A549 (cell line): ENCODE measurements around the gene WNT9A.
"Not testable (repeated sequence)": the region's sequence is repeated elsewhere in the genome, so short reads cannot be mapped to it uniquely, and the experiment has no call there.

Source experiments
- CTCF ChIP-seq: fragments of >200 bp; sonication (Bioruptor Twin); formaldehyde crosslinking; IDR thresholded peaks from 3 replicates; pipeline ENCODE4 v1.5.1; 2016
- RFX5 ChIP-seq: fragments of 450-650 bp; IDR thresholded peaks from 2 replicates; pipeline ENCODE4 v1.7.1; 2014; ENCODE audit warnings: antibody characterized with exemption, mild to moderate bottlenecking, moderate library complexity
- SMC3 ChIP-seq: fragments of >200 bp; sonication (Bioruptor Twin); formaldehyde crosslinking; IDR thresholded peaks from 3 replicates; pipeline ENCODE4 v1.6.1; 2018; ENCODE audit warnings: inconsistent platforms

GRCh38 chr1:227971216-227971615 lies 23.5 kb upstream of the WNT9A start:
- not testable (repeated sequence) for TF ChIP-seq CTCF, SMC3, RFX5
